ENCODE measurements around the gene STEAP3.
"Not testable (repeated sequence)": the region's sequence is repeated elsewhere in the genome, so short reads cannot be mapped to it uniquely, and the experiment has no call there.

Gene STEAP3

DNA sequence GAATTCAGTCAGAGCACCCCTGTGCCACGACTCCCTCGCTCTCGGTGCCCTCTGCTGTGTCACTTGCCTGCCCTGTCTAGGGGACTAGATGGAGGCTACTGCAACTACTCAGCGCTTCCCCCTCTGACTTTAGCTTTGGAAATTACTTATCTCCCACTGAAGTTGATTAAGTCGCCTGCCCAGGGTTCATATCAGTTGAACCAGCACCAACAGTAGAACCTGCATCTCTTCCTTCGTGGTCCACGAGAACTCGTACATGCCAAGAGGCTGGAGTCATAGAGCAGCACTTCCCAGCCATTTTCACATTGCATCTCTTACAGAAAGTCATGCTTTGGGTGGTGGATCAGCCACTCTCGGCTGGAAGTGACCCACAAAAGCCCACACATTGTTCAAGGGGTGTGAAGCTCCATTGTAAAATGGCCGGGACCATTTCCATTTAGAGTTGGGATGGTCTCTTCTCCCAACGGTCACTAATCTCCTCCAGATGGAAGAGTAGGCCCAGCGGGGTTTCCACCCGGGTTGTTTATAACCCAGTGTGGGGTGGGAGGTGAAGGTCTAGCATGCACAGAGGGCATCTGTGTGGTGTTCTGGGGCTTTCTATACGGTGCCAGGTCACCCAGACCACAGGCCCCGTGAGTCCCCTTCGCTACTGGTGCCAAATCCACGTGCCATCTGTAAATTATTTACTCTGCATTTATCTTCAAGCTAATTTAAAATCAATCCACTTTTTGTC lies 38.0 kb downstream of the STEAP3 start:
- no peak for DNase-seq (ENCODE audit: low read depth)

DNA sequence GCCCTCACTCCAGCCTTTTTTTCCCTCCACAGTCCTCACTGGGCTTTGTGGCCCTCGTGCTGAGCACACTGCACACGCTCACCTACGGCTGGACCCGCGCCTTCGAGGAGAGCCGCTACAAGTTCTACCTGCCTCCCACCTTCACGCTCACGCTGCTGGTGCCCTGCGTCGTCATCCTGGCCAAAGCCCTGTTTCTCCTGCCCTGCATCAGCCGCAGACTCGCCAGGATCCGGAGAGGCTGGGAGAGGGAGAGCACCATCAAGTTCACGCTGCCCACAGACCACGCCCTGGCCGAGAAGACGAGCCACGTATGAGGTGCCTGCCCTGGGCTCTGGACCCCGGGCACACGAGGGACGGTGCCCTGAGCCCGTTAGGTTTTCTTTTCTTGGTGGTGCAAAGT lies 39.4 kb downstream of the STEAP3 start:
- DNase-seq (ENCODE audit: low read depth), result no peak

DNA sequence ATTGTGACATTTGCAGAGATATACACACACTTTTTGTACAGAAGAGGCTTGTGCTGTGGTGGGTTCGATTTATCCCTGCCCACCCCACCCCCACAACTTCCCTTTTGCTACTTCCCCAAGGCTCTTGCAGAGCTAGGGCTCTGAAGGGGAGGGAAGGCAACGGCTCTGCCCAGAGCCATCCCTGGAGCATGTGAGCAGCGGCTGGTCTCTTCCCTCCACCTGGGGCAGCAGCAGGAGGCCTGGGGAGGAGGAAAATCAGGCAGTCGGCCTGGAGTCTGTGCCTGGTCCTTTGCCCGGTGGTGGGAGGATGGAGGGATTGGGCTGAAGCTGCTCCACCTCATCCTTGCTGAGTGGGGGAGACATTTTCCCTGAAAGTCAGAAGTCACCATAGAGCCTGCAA lies 40.0 kb downstream of the STEAP3 start:
- no peak for DNase-seq (ENCODE audit: low read depth)

DNA sequence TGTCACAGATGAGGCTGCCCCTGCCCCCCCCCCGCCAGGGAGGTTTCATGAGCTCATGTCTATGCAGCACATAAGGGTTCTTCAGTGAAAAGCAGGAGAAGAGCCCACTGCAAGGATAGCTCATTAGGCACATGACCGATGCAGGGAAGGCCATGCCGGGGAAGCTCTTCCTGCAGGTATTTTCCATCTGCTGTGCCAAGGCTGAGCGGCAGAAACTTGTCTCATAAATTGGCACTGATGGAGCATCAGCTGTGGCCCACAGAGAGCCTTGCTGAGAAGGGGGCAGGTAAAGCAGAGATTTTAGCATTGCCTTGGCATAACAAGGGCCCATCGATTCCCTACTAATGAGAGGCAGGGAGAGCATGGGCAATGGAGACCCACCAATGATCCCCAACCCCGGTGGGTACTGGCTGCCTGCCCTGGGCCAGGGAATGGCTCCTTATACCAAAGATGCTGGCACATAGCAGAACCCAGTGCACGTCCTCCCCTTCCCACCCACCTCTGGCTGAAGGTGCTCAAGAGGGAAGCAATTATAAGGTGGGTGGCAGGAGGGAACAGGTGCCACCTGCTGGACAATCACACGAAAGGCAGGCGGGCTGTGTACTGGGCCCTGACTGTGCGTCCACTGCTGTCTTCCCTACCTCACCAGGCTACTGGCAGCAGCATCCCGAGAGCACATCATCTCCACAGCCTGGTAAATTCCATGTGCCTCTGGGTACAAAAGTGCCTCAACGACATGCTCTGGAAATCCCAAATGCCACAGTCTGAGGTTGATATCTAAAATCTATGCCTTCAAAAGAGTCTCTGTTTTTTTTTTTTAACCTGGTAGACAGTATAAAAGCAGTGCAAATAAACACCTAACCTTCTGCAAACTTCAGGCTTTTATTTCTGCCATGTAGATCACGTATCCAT lies 41.4 kb downstream of the STEAP3 start:
- DNase-seq (ENCODE audit: low read depth), result no peak

DNA sequence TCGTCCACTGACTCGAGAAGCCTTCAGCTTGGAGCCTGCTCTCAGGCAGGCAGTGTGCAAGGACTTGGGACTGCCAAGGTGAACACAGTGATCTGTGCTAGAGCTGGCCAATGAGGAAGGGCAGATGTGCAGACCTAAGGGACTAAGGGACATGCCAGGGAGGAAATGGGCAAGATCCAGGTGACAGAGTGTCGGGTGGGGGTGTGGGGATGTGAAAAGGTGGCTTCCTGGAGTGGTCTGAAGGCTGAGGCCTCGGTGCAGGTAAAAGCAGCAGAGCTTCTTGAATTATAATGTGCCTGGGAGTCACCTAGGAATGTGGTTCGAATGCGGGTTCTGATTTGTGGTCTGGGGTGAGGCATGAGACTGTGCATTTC lies 42.0 kb downstream of the STEAP3 start:
- DNase-seq (ENCODE audit: low read depth), result no peak

DNA sequence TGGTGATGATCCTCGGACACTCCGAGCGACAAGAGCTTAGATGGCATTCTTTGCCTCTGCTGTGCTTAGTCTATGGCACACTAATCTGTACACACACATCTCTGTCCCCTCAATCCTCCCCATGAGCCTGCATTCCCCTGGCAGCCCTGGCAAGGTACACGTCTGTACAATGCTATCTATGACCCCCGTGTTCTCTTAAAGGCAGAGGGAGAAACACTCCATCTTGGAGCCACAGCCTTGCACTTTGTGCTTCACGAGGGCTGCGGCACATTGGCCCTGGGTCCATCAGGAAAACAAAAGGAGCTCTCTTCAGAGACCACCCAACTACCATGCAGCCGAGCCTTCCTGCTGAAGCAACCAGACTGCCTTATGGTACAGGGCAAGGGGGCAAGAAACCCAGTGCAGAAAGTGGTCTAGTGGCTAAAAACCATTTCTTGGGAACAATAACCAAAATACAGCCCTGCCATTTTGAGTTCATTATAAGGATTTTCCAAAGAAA lies 42.5 kb downstream of the STEAP3 start:
- DNase-seq (ENCODE audit: low read depth), result no peak

DNA sequence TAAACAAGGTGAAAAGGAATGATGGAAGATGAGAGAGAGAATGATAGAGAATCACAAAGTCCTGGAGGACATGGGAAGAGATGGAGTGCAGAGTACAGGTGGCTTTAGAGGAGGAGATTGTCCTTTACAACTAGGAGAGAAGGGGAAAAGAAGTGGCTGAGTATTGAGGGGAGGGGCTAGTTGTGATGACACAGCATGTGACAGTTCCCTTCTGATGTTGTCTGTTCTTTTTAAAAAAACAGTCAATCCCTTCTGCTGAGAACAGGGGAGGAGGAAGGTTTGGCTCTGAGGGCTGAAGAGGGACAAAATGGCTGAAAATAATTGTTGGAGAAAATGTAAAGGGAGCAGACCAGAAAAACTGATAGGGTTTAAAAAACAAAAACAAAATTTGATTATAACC lies 44.0 kb downstream of the STEAP3 start:
- no peak for DNase-seq (ENCODE audit: low read depth)

DNA sequence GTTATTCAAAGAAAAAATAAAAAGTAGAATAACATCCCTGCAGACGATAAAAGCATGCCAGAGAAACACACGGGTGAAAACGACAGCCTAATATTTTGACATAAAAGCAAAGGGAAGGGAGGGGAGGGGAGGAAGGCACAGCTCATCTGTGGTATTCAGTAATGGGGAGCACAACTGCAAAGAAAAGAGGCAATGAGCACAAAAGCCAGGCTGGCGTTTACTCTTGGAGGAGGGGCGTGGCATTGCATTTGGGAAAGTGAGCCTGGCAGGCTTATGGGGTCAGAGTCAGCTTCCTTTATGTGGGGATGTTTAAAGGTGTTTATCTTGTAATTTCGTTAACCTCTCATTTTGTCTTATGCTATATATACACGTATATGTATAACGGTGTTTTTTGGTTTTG lies 53.2 kb downstream of the STEAP3 start:
- no peak for DNase-seq (ENCODE audit: low read depth)

DNA sequence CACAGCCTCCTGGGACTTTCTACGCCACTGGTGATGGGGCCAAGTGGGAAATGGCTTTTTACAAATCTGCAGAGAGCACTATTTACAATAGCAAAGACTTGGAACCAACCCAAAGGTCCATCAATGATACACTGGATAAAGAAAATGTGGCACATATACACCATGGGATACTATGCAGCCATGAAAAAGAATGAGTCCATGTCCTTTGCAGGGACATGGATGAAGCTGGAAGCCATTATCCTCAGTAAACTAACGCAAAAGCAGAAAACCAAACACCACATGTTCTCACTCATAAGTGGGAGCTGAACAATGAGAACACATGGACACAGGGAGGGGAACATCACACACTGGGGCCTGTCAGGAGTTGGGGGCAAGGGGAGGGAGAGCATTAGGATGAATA lies 54.8 kb downstream of the STEAP3 start:
- DNase-seq (ENCODE audit: low read depth), result not testable (repeated sequence)

DNA sequence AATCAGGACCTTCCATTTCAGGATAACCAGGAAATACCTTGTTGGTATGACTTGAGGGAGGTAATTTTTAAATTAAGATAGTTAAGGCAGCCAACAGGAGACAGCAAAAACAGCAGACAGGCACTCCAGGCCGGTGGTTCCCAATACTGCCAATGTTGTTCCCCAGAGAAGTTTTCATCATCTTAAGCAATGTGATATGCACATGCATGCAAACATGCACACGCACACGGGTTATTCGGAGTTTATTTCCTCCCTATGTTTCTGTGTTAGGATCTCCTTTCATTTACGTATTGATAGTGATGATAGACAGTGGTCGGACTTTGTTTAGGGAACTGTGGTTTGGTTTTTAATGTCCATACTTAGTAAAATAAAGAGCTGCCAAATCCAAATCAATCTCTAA lies 55.3 kb downstream of the STEAP3 start:
- DNase-seq (ENCODE audit: low read depth), result no peak

DNA sequence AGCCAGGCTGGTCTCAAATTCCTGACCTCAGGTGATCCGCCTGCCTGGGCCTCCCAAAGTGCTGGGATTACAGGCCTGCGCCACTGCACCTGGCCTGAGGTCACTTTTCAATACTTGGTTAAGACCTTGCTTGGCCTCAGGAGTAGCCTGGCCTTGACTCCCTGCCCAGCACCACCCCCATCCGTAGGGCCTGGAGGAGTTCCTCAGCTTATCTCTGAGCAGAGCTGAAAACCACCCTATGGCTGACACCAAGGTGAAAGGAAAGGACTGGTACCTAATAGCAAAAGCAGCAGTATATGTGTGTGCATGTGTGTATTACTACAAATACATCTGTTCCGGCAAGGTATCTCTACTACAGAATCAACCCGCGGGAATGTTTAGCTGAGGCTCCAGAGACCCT lies 56.0 kb downstream of the STEAP3 start:
- no peak for DNase-seq (ENCODE audit: low read depth)

DNA sequence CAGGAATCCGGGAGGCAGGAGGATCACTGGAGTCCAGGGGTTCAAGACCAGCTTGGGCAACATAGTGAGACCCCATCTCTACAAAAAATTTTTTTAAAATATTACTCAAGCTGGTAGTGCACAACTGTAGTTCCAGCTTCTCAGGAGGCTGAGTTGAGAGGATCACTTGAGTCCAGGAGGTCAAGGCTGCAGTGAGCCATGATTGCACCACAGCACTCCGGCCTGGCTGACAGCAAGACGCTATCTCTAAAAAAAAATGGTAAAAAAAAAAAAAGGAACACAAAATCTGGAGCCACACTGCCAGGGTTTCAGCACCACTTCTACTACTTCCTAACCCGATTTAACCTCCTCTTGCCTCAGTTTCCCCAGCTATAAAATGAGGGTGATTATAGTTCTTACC lies 57.0 kb downstream of the STEAP3 start:
- DNase-seq (ENCODE audit: low read depth), result no peak

DNA sequence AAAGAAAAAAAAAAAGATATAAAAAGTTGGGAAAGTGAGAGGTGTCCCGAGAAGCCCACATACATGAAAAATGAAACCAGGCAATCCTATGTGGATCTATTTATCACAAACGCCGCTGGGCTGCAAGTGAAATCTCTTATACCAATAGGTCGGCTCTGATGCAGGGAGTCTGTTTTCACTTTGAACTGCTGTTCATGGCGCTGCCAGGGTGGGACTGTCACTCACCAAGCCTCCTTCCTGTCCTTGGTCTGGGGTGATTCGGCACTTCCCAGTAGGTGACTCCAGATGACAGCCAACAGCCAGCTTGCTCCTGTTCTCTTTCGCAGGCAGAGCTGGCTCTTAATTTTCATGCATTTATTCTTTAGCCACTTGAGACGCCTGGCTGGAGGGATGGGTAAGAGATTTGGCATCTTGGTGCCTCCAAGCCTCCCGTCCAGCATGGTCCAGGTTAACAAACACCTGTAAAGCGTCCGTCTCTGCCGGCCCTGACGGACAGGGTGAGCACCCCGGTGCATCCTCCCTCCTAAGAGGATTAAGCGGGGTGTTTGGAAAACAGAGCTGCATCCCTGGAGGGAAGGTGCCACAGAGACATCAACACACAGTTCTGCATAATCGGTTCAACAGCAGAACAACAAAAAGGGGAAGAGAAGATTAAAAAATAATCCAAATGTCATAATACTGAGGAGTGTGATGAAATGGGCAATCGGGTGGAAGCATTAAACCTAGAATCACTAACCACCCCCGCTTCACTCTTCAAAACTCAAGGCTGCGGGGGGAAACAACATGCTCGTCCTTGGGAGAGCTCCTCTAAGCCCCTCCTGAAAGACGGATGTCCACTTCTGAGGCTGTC lies 58.7 kb downstream of the STEAP3 start:
- no peak for DNase-seq (ENCODE audit: low read depth)

DNA sequence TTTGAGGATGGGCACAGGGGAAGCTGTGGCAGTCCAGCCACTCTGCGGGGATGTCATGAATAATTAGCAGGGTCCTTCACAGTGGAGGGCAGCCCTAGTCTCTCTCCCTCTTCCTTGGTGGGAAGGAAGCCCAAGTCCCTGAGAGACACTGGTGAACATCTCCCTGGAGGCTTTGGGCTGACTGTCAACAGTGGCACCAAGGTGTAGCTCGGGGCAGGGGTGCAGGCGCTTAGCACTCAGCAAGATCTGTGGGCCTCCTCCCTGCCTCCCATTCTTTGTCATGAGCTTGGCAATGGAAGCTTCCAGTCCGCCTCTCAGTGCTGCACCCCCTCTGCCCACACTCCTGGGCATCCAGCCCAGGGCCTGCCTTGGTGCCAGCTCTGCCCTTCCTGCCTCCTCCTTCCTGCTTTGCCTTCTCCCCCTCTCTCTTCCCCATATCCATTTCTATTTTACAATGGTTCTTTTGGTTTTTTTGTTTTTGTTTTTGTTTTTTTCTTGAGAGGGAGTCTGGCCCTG lies 59.4 kb downstream of the STEAP3 start:
- DNase-seq (ENCODE audit: low read depth), result no peak

DNA sequence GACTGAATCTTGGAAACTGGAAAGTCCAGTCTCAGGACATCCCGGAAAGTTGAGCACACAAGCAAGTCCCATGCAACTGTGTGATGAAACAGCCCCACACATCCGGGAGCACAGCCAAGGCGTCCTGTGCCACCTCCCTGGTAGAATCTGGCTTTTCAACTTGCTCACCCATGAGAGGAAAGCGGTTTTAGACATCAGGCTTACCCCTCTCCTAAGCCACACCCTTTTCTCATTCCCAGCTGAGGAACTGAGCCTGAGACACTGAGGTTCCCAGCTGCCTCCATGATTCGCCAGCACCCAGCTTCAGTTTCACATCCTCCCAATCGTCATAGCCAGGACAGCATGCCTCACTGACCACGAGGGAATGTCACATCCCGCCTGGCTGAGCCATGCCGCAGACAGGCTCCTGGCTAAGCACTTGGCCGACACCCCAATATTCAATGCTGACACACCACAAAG lies 60.3 kb downstream of the STEAP3 start:
- no peak for DNase-seq (ENCODE audit: low read depth)

DNA sequence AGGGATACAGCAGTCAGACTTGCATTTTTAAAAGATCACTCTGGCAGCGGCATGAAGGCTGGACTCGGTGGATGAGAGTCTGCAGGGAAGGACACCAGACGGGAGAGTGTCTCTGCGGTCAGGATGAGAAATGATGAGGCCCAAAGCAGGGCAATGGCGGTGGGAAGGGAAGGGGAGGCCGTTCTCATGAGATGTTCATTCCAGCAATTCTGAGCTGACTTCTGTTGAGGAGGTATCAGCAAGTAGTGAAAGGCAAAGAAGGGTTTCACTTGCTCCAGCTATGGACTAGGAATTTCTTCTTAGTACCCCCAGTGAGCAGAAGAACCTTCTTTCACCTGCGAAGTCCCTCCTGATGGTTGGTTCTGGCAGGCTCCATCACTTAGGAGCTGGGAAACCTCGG lies 63.0 kb downstream of the STEAP3 start:
- DNase-seq (ENCODE audit: low read depth), result no peak

DNA sequence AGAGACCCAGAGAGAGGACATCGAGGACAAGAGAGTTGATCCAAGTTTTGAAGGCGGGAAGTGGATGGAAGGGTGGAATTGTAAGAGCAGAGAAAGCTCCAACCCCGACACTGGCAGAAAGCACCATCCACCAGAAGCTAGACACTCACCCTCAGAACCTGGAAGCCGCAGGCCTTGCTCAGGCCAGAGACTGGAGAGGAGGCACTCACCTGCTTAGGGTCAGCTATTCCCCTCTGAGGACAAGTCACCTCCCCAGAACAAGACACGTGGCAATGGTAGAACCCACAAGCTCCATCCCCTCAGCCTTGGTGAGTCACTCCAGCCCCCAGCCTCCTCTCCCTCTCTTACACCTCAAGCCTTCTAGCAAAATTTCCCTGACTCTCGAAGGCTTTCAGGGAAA lies 64.9 kb downstream of the STEAP3 start:
- DNase-seq (ENCODE audit: low read depth), result no peak

DNA sequence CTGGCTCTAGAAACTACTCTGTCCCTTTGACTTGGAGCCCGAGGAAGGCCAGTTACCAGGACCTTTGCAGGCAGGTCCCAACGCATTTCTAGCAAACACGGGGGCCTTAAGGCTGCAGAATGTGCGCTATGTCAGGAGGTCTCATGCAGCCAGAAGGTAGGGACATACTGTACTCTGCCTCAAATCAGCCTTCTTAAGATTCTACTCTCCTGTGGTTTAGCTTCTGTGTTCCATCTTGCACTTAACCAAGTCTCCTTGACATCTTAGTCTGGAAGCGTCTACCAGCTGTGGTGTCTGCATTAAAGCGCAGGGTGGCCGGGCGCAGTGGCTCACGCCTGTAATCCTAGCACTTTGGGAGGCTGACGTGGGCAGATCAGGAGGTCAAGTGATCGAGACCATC lies 65.5 kb downstream of the STEAP3 start:
- no peak for DNase-seq (ENCODE audit: low read depth)

DNA sequence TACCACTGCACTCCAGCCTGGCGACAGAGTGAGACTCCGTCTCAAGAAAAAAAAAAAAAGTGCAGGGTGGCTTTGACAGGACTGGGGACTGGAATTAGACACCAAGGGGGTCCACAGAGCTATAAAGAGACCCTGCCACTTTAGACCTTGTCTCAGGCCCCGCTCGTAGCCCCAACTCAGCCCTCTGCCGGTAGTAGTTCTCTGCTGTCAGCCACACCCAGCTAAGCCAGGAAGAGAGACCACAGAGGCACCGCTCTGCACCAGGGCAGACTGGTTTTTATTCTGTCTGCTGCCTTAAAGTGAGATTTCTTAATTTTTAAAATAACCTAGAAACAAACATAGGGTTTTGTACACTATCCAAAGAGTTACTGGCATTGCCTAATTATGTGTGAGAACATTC lies 66.0 kb downstream of the STEAP3 start:
- no peak for DNase-seq (ENCODE audit: low read depth)

DNA sequence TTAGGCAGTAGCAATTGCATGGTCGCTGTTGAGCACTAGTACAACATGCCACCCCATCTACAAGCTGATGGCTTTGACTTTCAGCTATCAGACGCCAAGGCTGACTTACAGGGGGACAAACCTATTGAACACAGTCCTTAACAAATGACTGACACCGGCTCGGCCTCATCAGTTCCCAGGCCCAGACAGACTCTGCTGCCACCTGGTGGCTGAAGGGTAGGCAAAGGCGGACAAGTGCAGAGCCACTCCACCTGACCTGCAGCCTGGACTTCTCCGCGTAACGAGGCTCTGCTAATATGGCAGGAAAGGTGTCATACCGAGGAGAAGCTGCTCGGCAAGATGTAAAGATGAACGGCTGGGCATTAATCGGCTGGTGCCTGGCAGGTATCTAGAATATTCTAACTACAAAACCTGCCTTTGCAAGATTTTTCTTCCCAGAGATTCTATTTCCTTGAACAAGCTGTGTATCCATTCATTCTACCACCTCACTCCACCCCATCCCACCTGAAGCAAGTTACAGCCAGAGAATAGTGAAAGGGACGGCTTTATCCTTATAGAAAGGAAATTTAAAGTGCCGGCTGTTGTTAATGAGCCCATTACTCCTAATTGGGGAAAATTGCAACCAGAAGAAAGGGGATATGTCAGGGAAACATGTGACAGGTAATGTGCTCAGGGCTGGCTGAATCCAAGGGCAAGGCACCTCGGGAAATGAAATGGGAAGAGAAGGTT lies 67.4 kb downstream of the STEAP3 start:
- DNase-seq (ENCODE audit: low read depth), result peak; percentile 35

DNA sequence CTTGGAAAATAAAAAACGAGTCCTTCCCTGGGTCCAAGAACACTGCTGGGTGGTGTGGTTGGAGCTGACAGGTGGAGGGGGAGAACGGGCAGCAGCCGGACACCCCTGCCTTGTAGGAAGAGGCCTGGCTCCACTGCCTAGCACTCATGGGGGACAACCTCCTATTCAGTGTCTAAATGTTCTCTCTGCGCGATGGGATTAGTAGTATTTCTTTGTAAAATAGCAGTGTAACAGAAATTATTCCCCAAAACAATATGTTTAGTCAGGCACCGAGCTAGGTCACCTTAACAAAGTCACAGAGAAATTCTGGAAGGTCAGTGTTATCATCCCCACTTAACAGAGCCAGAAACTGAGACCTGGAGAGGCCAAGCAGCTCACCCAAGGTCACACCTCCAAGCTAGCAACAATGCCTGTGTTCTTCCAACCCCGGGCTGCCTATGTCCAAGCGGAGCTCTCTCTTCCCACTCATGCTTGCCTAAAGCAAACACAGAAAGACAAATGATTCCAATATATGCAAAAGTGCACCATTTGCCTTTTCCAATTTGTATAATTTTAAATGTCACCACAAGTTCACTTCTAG lies 68.0 kb downstream of the STEAP3 start:
- no peak for DNase-seq (ENCODE audit: low read depth)

Measured in activated T-helper 9 cell treated with anti-CD3 and anti-CD28 coated beads, Interleukin-2, amount 50 U/mL, for 16 hours (primary cell).